Inferior parietal cortex (tissue), 1 donor: ENCODE data around the gene ACAT1.
"Not testable (repeated sequence)": the region's sequence is repeated elsewhere in the genome, so short reads cannot be mapped to it uniquely, and the experiment has no call there.

Source experiments
- DNase-seq: peaks from one replicate; pipeline ENCODE4 v3.0.0-alpha.2; 2016; ENCODE audit errors: extremely low spot score

Gene ACAT1

DNA sequence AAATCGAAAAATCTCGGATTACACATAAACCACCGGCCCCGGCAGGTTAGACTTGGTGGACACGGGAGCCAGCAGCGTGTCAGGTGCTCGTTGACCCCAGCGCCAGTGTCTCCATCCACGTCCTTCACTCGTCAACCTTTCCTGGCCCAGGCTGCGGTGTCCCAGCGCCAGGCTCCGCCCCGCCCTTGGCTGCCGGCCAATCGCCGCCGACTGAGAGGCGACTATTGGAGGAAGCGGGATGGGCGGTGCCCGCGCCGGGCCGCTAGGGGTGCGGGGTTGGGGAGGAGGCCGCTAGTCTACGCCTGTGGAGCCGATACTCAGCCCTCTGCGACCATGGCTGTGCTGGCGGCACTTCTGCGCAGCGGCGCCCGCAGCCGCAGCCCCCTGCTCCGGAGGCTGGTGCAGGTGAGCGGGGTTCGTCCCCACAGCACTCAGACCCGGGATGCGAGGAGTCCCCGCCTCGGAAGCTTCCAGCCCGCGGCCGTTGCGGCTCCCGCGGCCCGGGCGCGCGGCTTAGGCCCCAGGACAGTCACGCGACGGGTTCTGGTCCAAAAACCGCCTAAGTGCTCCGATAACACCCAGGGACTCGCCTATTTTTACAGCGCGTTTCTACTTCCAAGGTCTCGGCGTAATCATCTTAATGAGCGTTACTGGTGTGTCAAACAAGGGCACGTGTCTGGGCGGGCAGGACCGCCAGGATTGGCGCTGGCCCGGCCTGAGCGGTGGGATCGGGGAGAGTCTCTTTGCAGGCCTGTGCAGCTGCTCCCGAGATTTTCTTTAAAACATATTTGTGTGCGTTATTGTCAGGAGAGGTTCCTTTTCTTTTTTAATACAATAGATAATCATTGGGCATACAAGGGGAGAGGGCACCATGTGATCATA is at the start of gene ACAT1:
Gene ACAT1, plus strand, starts transcription at position 294 of the 882 bp plus-strand sequence. Its CDS starts 40 bp downstream, at position 334.
- DNase-seq: peak; percentile 92

- DNase-seq: no peak
Measured at GRCh38 chr11:108084811-108085210, 36.6 kb upstream of the ACAT1 start.

GRCh38 chr11:108085672-108086071 is 35.7 kb upstream of the ACAT1 start:
- no peak for DNase-seq

DNA sequence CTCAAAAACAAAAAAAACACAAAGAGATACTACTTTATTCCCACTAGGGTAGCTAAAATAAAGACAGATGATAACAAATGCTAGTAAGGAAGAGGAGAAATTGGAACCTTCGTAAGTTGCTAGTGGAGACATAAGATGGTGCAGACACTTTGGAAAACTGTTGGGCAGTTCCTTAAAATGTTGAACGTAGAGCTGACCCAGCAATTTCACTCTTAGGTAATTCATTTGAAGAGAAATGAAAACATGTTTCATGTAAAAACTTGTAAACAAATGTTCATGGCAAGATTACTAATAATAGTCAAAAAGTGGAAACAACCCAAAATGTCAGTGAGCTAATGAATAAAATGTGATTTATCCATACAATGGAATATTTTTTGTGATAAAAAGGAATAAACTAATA is 29.2 kb upstream of the ACAT1 start:
- no peak for DNase-seq

DNA sequence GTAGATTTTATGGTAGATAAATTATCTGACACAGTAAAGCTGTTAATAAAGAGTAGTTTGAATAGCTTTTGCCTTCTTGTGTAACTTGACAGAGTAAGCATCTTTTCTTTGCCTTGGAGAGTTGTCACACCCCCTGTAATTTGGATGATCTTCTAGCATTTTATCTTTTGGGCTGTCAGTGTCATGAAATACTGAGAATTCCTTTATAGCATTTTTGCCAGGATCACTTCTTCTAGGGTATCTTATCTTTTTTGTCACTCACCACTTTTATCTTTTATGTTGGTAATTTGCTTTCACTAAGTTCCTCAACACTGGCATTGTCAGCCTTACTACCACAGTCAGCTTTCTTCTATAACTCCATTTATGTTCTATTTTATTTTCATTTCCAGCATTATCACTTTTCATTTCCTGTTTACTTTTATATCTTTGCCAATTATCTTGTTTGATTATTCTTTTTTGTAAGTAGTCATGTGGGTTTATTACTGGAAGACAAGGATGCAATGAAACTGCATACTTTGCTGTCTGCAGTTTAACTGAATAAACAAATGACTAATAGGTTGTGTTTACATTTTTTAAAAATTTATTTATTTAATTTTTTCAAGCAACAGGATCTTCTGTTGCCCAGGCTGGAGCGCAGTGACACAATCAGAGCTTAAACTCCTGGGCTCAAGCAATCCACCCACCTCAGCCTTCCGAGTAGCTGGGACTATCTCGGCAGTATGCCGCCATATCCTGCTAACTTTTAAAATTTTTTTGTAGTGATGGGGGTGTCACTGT is 28.1 kb upstream of the ACAT1 start:
- no peak for DNase-seq

GRCh38 chr11:108097179-108097578 is 24.2 kb upstream of the ACAT1 start:
- DNase-seq: no peak

GRCh38 chr11:108101090-108101775 is 20.1 kb upstream of the ACAT1 start:
- DNase-seq: no peak

DNA sequence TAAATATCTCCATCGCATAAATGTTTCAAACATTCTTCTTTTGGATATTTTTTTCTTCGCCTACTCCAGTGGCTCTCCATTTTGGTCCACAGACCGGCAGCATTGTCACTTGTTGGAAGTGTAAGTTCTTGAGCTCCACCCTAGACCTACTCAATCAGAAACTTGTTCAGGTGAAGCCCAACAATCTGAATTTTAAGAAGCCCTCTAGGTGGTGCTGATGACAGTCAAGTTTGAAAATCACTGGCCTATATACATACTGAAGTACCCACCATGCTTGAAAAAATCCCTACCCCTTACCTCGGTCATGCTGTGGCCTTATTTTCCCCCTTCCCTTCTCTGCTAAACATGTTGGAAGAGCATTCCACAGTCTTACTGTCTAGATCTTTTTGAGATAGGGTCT is 10.2 kb upstream of the ACAT1 start:
- DNase-seq: no peak

- DNase-seq: no peak
Measured at GRCh38 chr11:108112057-108112456, 9.3 kb upstream of the ACAT1 start.

DNA sequence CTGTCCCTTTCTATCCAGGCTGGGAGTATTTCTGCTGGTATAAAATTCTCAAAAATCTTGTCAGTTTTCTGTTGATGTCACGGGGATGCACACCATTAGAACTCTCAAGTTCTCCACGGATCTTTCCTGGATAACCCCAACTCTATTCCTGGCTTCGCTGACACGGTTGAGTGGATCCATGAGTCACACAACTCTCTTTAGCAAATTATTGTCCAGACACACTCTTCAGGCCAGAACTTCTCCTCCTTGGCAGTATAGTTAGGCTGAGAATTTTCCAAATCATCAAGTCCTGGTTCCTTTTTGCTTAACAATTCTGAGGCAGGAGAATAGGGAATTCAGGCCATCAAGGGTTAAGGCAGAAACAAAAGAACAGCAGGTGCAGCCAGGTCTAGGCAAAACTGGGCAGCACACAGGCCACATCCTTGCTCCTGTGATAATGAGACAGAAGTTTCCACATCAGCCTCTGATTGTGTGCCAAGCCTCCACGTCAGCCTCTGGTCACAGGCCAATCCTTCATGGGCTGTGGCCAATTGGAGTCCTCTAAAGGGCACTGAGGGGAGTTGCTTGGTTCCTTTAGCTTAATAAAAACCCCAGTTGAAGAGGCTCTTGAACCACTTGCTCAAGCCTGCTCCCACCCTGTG is 5.7 kb upstream of the ACAT1 start:
- DNase-seq: peak; percentile 85

- peak; percentile 58 for DNase-seq
Measured at GRCh38 chr11:108117746-108118371, 3.5 kb upstream of the ACAT1 start.

DNA sequence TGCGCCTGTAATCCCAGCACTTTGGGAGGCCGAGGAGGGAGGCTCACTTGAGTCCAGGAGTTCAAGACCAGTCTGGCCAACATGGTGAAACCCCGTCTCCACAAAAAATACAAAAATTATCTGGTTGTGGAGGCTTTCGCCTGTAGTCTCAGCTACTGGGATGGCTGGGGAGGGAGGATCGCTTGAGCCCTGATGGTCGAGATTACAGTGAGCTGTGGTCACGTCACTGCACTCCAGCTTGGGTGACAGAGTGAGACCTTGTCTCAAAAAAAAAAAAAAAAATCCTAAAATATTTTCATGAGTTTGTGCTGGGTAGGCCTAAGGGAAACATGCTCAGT is 462 bp upstream of the ACAT1 start:
- not testable (repeated sequence) for DNase-seq

DNA sequence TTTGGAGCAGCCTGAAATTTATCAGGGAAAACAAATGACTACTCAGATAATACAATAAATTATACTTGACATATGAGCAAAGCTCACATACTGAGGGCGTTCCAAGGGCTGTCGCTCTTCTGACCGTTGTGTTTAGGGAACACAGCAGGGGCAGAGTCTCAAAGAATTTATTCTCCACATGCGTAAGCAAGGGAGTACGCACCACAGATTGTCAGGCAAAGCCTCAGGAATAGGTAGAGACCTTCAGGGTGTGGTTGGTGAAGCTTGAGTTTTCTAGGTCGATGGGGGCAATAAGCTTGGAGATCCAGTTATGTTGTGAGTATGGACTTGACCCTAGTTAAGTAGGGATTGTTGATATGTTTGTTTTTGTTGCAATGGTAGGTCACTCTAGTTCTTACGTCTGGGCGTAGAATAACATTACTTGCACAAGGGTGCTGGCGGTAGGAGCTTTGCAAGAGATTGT is 830 bp downstream of the ACAT1 start:
- DNase-seq: peak; percentile 46

- no peak for DNase-seq
Measured at GRCh38 chr11:108125096-108125495, 3.7 kb downstream of the ACAT1 start.

DNA sequence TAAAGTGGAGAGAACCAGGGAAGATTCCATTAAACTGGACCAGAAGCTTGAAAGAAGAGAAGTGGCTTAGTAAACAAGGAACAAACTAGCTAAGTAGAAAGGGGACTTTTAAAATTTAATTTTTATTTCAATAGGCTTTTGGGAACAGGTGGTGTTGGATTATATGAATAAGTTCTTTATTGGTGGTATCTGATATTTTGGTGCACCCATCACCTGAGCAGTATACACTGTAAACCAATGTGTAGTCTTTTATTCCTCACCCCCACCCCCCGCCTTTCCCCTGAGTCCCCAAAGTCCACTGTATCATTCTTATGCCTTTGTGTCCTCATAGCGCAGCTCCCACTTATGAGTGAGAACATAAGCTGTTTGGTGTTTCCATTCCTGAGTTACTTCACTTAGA is 7.4 kb downstream of the ACAT1 start:
- no peak for DNase-seq

DNA sequence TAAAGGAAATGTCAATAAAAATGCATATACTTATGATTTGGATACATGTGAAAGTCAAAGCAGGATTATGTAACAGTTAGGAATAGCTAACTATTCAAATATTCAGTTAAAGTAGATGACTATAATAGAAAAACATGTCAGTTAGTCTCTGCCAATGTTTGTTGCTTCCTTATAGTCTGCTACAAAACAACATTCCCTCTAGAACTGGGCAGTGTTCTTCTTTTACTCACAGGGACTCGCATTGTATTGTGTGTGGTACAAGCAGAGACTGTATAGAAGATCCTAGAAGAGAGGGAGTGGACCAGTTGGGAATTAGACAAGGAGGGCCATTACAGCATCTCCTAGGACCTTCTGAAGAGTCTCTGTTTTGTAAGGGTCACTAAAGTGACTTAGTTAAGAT is 10.6 kb downstream of the ACAT1 start:
- DNase-seq: no peak

DNA sequence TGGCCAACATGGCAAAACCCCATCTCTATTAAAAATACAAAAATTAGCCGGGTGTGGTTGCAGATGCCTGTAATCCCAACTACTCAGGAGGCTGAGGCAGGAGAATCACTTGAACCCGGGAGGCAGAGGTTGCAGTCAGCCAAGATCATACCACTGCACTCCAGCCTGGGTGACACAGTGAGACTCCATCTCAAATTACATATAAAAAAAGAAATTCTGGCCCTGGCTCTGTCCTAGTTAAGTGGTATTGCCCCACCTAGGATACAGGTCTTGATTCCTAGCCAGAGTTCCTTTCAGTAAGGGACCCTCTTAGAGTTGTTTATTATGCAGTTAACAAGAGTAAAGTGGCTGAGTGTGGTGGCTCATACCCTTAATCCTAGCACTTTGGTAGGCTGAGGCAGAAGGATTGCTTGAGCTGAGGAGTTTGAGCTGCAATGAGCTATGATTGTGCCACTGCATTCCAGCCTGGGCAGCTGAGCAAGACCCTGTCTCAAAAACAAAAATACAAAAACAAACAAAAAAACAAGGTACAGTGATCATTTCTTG is 11.7 kb downstream of the ACAT1 start:
- not testable (repeated sequence) for DNase-seq

GRCh38 chr11:108135845-108136544 is 14.6 kb downstream of the ACAT1 start:
- no peak for DNase-seq

GRCh38 chr11:108137212-108137611 is 15.8 kb downstream of the ACAT1 start:
- no peak for DNase-seq

GRCh38 chr11:108142304-108142703 is 20.9 kb downstream of the ACAT1 start:
- no peak for DNase-seq
